Stomach smooth muscle (tissue), 2 donors: Measurements from ENCODE around the gene DHX40.
"Not testable (repeated sequence)": the region's sequence is repeated elsewhere in the genome, so short reads cannot be mapped to it uniquely, and the experiment has no call there.

ENCODE experiments used
- H3K27ac ChIP-seq: one replicate; pipeline ENCODE4 v1.7.0; 2013; ENCODE audit warnings: mild to moderate bottlenecking, low read length, inconsistent platforms
- H3K27me3 ChIP-seq, 2 donors: one replicate each; pipeline ENCODE4 v1.7.0; 2013; ENCODE audit warnings: low read length in 2 of 2; ENCODE audit not compliant: insufficient read depth in 2 of 2, control insufficient read depth in 1 of 2
- H3K36me3 ChIP-seq, 2 donors: one replicate each; pipeline ENCODE4 v1.7.0; 2013; ENCODE audit warnings: low read length in 2 of 2; ENCODE audit not compliant: control insufficient read depth in 2 of 2, insufficient read depth in 2 of 2
- H3K4me1 ChIP-seq: one replicate; pipeline ENCODE4 v1.7.0; 2013; ENCODE audit warnings: low read length; ENCODE audit not compliant: control insufficient read depth, insufficient read depth
- H3K4me3 ChIP-seq, 2 donors: one replicate each; pipeline ENCODE4 v1.7.0; 2013; ENCODE audit warnings: low read length in 2 of 2
- H3K9ac ChIP-seq, 2 donors: one replicate each; pipeline ENCODE4 v1.7.0; 2013; ENCODE audit warnings: low read length in 2 of 2, mild to moderate bottlenecking in 1 of 2
- H3K9me3 ChIP-seq, 2 donors: one replicate each; pipeline ENCODE4 v1.7.0; 2013; ENCODE audit warnings: low read length in 2 of 2; ENCODE audit not compliant: control insufficient read depth in 2 of 2
- donor health status: healthy.
- donor health status: Pancreatic carcinoma.

DHX40 gene

GRCh38 chr17:59533694-59534093, 31.7 kb upstream of the DHX40 start:
- no peaks in the 10 kb centered on the region for H3K4me1 ChIP-seq
- H3K9ac ChIP-seq = no peak overlapping the region
- no peaks in the 10 kb centered on the region for H3K36me3 ChIP-seq
- no peak overlapping the region for H3K4me3 ChIP-seq
- no peaks in the 10 kb centered on the region for H3K27me3 ChIP-seq
- H3K9me3 ChIP-seq = no peaks in the 10 kb centered on the region
- no peak overlapping the region for H3K27ac ChIP-seq

- Histone ChIP-seq H3K36me3 (no peaks in the 10 kb centered on the region), H3K9ac (no peak overlapping the region), H3K4me3 (no peak overlapping the region), H3K27me3 (no peaks in the 10 kb centered on the region), H3K27ac (no peak overlapping the region), H3K9me3 (no peaks in the 10 kb centered on the region), H3K4me1 (no peaks in the 10 kb centered on the region)
Observed at GRCh38 chr17:59534583-59534982, 30.8 kb upstream of the DHX40 start.

DNA sequence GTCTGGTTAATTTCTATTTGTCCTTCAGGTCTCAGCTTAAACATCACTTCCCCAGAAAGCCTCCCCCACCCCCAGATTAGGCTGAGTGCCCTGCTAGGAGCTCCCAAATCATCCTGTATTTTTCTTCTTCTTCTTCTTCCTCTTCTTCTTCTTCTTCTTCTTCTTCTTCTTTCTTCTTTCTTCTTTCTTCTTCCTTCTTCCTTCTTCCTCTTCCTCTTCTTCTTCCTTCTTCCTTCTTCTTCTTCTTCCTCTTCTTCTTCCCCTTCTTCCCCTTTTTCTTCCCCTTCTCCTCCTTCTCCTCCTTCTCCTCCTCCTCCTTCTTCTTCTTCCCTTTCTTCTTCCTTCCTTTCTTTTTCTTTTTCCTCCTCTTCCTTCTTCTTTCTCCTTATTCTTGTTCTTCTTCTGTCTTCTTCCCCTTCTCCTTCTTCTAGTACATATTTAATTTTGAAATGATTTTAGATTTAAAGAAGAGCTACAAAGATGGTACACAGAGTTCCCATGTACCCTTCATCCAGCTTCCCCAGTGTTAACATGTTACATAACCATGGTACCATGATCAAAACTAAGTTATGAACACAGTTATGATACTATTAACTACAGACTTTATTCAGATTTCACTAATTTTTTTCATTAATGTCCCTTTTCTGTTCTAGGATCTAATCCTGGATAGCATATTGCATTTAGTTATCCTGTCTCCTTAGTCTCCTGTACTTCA, 27.1 kb upstream of the DHX40 start:
- H3K27me3 ChIP-seq = peaks cover 0 to 3% of the 10 kb centered on the region in 2 donors
- no peaks in the 10 kb centered on the region for H3K9me3 ChIP-seq
- no peaks in the 10 kb centered on the region for H3K36me3 ChIP-seq
- no peaks in the 10 kb centered on the region for H3K4me1 ChIP-seq
- H3K9ac ChIP-seq = no peak overlapping the region
- no peak overlapping the region for H3K4me3 ChIP-seq
- no peak overlapping the region for H3K27ac ChIP-seq

GRCh38 chr17:59542960-59543635, 22.3 kb upstream of the DHX40 start:
- Histone ChIP-seq H3K9ac (no peak overlapping the region), H3K4me3 (no peak overlapping the region), H3K27ac (no peak overlapping the region), H3K36me3 (no peaks in the 10 kb centered on the region), H3K4me1 (no peaks in the 10 kb centered on the region), H3K27me3 (peaks cover 0 to 3% of the 10 kb centered on the region in 2 donors), H3K9me3 (no peaks in the 10 kb centered on the region)

DNA sequence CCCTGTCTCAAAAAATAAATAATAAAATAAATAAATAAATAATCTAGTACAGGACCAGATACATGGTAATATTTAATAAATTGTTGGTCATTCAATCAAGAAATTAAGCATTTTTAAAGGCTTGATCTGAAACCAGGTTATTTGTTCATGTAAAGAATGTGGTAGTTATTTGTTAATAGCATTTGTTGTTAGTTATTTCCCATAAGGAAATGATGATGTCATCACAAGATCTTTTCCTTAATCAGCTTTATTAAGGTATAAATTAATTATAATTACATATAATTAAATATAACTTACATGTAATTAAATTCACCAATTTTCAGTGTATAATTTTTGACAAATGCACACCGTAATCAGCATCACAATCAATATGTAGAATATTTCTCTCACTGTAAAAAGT, 19.5 kb upstream of the DHX40 start:
- H3K36me3 ChIP-seq = no peaks in the 10 kb centered on the region
- H3K27me3 ChIP-seq = peaks cover 0 to 3% of the 10 kb centered on the region in 2 donors
- no peak overlapping the region for H3K4me3 ChIP-seq
- no peak overlapping the region for H3K9ac ChIP-seq
- H3K4me1 ChIP-seq = no peaks in the 10 kb centered on the region
- H3K27ac ChIP-seq = no peak overlapping the region
- no peaks in the 10 kb centered on the region for H3K9me3 ChIP-seq

DNA sequence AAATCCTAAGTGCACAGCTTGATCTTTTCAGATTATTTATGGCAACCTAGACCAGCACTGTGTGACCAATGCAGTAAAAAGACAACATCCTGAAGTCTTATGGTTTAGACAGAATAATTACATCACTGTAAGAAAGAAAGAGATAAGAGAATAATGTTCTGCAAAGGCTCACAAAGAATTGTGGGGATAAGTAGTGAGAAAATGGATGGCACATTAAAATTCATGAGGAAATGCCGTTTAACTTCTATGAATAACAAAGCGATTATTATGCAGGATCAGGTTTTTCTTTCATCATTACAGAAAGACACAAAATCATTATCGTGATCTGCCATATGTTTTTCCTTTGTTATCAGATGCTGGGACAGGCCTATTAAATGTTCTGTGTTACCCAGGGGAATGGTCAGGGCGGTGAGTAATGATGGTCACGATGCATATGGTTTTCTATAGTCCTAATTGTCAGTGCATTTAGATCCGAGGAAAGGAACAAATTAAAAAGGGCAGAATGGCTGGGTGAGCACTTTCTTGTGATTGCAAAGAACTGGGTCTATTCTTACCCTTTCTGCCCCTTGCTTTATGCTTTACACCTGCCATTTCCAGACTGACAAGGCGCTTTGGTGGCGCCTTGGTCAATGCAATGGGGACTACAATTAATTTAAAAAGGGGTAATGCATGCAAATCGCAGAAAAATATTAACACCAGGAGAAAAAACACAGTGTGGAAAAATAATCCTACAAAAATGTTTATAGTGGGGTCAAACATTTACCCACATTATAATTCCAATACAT, 18.1 kb upstream of the DHX40 start:
- H3K4me1 ChIP-seq = no peaks in the 10 kb centered on the region
- no peak overlapping the region for H3K4me3 ChIP-seq
- peaks cover 0 to 3% of the 10 kb centered on the region in 2 donors for H3K27me3 ChIP-seq
- H3K27ac ChIP-seq = no peak overlapping the region
- no peaks in the 10 kb centered on the region for H3K9me3 ChIP-seq
- H3K9ac ChIP-seq = no peak overlapping the region
- H3K36me3 ChIP-seq = no peaks in the 10 kb centered on the region

GRCh38 chr17:59548985-59549384, 16.4 kb upstream of the DHX40 start:
- H3K4me1 ChIP-seq, H3K27ac ChIP-seq, H3K9ac ChIP-seq, H3K36me3 ChIP-seq, H3K4me3 ChIP-seq, H3K27me3 ChIP-seq, H3K9me3 ChIP-seq: not testable (repeated sequence)

DNA sequence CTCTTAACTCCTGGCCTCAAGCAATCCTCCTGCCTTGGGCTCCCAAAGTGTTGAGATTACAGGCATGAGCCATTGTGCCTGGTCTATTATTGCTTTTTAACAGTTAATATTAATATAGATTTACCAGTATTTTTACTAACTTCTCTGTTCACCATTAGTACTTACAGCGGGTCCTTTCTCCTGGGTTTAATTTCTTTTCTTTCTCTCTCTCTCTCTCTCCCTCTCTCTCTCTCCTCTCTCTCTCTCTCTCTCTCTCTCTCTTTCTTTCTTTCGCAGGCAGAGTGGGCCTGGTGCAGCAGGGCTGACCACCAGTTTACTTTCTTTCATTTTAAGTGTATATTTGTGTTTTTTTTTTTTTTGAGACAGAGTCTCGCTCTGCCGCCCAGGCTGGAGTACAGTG, 14.7 kb upstream of the DHX40 start:
- Histone ChIP-seq H3K36me3 (no peaks in the 10 kb centered on the region), H3K4me1 (no peaks in the 10 kb centered on the region), H3K9me3 (no peaks in the 10 kb centered on the region), H3K9ac (no peak overlapping the region), H3K4me3 (no peak overlapping the region), H3K27me3 (no peaks in the 10 kb centered on the region), H3K27ac (no peak overlapping the region)

DNA sequence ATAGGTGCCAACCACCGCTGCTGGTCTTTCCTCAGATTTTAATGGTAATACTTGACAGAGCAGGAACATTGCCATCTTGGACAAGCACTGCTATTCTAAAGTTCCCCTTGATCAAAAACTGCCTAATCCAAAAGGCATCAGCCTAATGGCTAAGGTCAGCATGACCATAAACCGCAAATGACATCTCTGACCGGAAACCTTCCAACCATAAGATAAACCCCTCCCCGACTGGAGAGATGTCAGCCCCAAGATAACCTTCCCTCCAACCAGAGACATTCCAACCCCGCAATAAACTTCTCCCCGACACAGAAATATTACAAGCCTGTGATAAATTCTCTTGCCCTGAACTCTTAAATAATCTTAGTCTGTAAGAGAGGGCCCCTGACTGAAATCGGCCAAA, 7.4 kb upstream of the DHX40 start:
- H3K9me3 ChIP-seq = no peaks in the 10 kb centered on the region
- no peaks in the 10 kb centered on the region for H3K27me3 ChIP-seq
- H3K4me1 ChIP-seq = no peaks in the 10 kb centered on the region
- no peak overlapping the region for H3K9ac ChIP-seq
- no peak overlapping the region for H3K4me3 ChIP-seq
- H3K36me3 ChIP-seq = no peaks in the 10 kb centered on the region
- no peak overlapping the region for H3K27ac ChIP-seq

GRCh38 chr17:59558953-59559352, 6.5 kb upstream of the DHX40 start:
- Histone ChIP-seq H3K4me3 (no peak overlapping the region), H3K27ac (no peak overlapping the region), H3K9me3 (no peaks in the 10 kb centered on the region), H3K36me3 (no peaks in the 10 kb centered on the region), H3K9ac (no peak overlapping the region), H3K27me3 (no peaks in the 10 kb centered on the region), H3K4me1 (no peaks in the 10 kb centered on the region)

DNA sequence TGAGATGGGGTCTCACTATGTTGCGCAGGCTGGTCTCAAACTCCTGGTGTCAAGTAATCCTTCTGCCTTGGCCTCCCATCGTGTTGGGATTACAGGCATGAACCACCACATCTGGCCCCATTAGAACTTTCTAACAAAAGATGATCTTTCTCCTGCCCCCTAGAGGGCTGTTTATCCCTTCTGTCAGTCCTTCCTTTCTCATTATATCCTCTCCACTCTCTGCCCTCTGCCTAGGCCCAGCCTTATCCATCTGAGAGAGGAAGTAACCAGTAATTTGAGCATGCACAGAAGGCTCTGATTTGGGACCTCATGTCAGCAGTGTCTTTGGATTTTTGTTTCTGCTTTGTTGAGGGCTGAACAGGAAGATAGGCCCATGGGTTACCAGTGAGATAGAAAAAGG, 4.4 kb upstream of the DHX40 start:
- Histone ChIP-seq H3K4me1 (peaks cover 9% of the 10 kb centered on the region), H3K9ac (no peak overlapping the region), H3K27me3 (no peaks in the 10 kb centered on the region), H3K27ac (no peak overlapping the region), H3K9me3 (no peaks in the 10 kb centered on the region), H3K36me3 (no peaks in the 10 kb centered on the region), H3K4me3 (no peak overlapping the region)
